PC-9 (cell line): ENCODE measurements around the gene HAGH.

Source experiments
- CTCF ChIP-seq: fragments of 200-600 bp; sonication (generic); conservative IDR thresholded peaks from 2 replicates; pipeline ENCODE4 v1.6.1; 2017; ENCODE audit warnings: mixed run types, antibody characterized with exemption, mild to moderate bottlenecking, moderate library complexity
- EZH2 ChIP-seq: fragments of 200-600 bp; sonication (generic); IDR thresholded peaks from 2 replicates; pipeline ENCODE4 v1.8.0; 2017; ENCODE audit warnings: antibody characterized with exemption, low read depth

- TF ChIP-seq CTCF = no peak
- TF ChIP-seq EZH2 = no peak
Observed at GRCh38 chr16:1759511-1759910, 67.1 kb downstream of the HAGH start.
